Measurements from ENCODE around the gene IQCB1. TPM values are rescaled to one million over a fixed set of nuclear protein-coding genes. Genes with fewer than 3 reads are reported as not detected.

IQCB1 gene
- total and polyA plus RNA-seq, 7 experiments from 2014 or later: 20.3 to 45.6 (median 35.6) TPM

DNA sequence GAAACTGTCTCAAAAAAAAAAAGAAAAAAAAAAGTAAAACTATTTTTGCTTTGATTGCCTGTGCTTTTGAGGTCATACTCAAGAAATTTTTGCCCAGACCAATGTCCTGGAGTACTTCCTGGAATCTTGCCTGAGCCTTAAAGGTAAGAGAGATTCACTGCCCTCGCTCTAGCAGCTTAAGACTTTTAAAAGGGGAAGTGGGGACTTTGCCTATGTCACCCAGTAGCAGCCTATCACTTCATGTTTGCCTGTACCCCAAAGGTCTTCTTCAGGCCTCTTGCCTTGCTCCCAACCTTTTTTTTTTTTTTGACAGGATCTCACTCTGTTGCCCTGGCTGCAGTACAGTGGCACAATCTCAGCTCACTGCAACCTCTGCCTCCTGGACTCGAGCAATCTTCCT lies 66.4 kb downstream of the IQCB1 start:
- peaks cover 0 to 3% (median 0%) of the 10 kb centered on the region in 5 donors for H3K27me3 Mint-ChIP-seq
- Histone ChIP-seq H3K4me3 (ENCODE audit: low read length) (no peak overlapping the region), H3K27ac (ENCODE audit: low read depth, low read length) (no peak overlapping the region), H3K9me3 (ENCODE audit: control insufficient read depth in 2 of 3, low read length in 3 of 3) (no peaks in the 10 kb centered on the region), H3K36me3 (ENCODE audit: control insufficient read depth in 2 of 3, insufficient read depth in 3 of 3, low read length in 3 of 3) (peaks cover 0 to 27% (median 0%) of the 10 kb centered on the region in 3 experiments), H3K4me1 (ENCODE audit: control insufficient read depth in 2 of 2, insufficient read depth in 2 of 2, low read length in 2 of 2) (no peaks in the 10 kb centered on the region), H3K27me3 (ENCODE audit: control insufficient read depth in 2 of 2, insufficient read depth in 2 of 2, low read length in 2 of 2) (no peaks in the 10 kb centered on the region)
- POLR2A ChIA-PET: interaction anchor here (0.7 kb wide), 1 partner anchor 1433 kb away, joined by 3 read pairs; the partner anchor contains the start of gene SEC22A
- peaks cover 0 to under 1% (median 0%) of the 10 kb centered on the region in 7 donors for H3K4me1 Mint-ChIP-seq
- CTCF ChIA-PET: interaction anchor here (0.8 kb wide), 1 partner anchor 1075 kb away, joined by 6 read pairs; no protein-coding TSS in a partner anchor
- H3K9me3 Mint-ChIP-seq: no peaks in the 10 kb centered on the region
- ATAC-seq (no peak), DNase-seq (no peak)
- H3K4me3 Mint-ChIP-seq: no peak overlapping the region
- intact Hi-C loops (cut with micrococcal nuclease): no loop called here
- peaks cover 5 to 39% (median 28%) of the 10 kb centered on the region in 5 donors for H3K36me3 Mint-ChIP-seq
- peak overlapping the region in 1 of 9 donors; percentile 48 for H3K27ac Mint-ChIP-seq

DNA sequence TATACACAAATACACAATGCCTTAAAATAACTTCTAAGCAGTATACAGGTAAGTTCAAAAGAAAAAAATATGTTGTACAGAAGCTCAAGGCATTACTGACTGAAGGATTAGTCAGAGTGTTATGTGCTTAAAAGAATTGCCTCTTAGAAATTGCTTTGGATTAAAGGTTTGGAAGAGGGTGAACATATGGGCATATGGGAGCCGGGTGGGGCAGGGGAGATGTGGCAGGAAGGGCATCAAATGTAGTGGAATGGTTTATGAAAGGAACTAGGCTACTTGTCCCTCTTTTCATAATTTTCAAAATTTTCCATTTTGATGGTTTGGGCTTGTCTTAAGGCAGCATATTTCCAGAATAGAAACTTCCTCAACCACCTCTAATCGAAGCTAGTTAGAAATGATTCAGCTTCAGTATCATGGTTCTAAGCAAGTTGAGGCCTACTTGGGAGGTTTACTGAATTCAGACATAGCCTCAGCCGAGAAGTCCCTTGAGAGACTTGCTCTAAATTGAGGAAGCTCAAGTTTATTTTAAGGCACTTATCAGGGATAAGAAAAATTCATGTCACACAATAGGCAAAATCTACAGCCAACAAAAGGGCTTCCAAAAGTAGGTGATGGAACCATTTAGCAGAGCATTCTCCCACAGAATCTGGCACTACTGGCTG lies 75.2 kb downstream of the IQCB1 start:
- no peak overlapping the region for H3K27ac ChIP-seq (ENCODE audit: low read depth, low read length)
- ChIA-PET POLR2A (no interaction called here), CTCF (no interaction called here)
- no peak overlapping the region for H3K4me3 ChIP-seq (ENCODE audit: low read length)
- H3K9me3 ChIP-seq (ENCODE audit: control insufficient read depth in 2 of 3, low read length in 3 of 3): no peaks in the 10 kb centered on the region
- intact Hi-C loops (cut with micrococcal nuclease): no loop called here
- no peaks in the 10 kb centered on the region for H3K36me3 ChIP-seq (ENCODE audit: control insufficient read depth in 2 of 3, insufficient read depth in 3 of 3, low read length in 3 of 3)
- H3K36me3 Mint-ChIP-seq: no peaks in the 10 kb centered on the region
- H3K27ac Mint-ChIP-seq: no peak overlapping the region
- H3K4me1 Mint-ChIP-seq: peaks cover 0 to 1% (median 0%) of the 10 kb centered on the region in 7 donors
- ATAC-seq (no peak), DNase-seq (no peak)
- no peaks in the 10 kb centered on the region for H3K9me3 Mint-ChIP-seq
- no peaks in the 10 kb centered on the region for H3K27me3 ChIP-seq (ENCODE audit: control insufficient read depth in 2 of 2, insufficient read depth in 2 of 2, low read length in 2 of 2)
- no peaks in the 10 kb centered on the region for H3K4me1 ChIP-seq (ENCODE audit: control insufficient read depth in 2 of 2, insufficient read depth in 2 of 2, low read length in 2 of 2)
- no peak overlapping the region for H3K4me3 Mint-ChIP-seq
- H3K27me3 Mint-ChIP-seq: peaks cover 0 to 24% (median 7%) of the 10 kb centered on the region in 5 donors

DNA sequence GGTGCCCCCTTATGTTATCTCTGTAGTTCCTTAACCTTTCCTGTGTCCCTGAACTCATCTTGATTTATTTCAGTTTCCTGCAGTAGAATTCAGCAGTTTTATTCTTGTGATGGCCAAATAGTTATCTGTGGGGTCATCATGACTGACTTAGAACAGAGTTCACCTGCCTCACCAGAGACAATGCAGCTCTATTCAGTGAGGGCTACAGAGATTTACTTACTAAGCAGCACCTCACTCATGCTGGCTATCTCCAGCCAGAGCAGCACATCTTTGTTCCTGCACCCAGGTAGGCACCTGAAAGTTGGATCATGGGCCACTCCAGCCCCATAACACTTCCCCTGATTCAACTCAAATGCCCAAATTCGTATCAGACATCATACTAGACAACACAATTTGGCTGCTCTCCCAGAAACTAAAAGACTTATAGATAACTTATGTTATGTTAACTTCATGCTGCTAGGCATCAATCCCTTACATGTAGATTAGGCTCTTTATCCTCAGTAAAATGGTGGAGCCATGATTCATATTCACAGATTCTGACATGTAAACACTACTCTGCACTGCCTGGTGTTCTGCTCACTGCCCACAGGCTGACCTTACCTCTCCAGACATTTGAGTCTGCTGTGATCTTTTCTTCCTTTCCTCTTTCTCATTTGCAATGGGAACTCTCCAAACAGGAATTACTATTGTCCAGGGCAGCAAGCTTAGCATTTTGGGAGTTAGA lies 76.0 kb downstream of the IQCB1 start:
- intact Hi-C loops (cut with micrococcal nuclease): no loop called here
- Histone ChIP-seq H3K4me3 (ENCODE audit: low read length) (no peak overlapping the region), H3K4me1 (ENCODE audit: control insufficient read depth in 2 of 2, insufficient read depth in 2 of 2, low read length in 2 of 2) (no peaks in the 10 kb centered on the region), H3K27ac (ENCODE audit: low read depth, low read length) (no peak overlapping the region), H3K36me3 (ENCODE audit: control insufficient read depth in 2 of 3, insufficient read depth in 3 of 3, low read length in 3 of 3) (no peaks in the 10 kb centered on the region), H3K9me3 (ENCODE audit: control insufficient read depth in 2 of 3, low read length in 3 of 3) (no peaks in the 10 kb centered on the region), H3K27me3 (ENCODE audit: control insufficient read depth in 2 of 2, insufficient read depth in 2 of 2, low read length in 2 of 2) (no peaks in the 10 kb centered on the region)
- no peaks in the 10 kb centered on the region for H3K9me3 Mint-ChIP-seq
- no peak for ATAC-seq
- no peaks in the 10 kb centered on the region for H3K36me3 Mint-ChIP-seq
- POLR2A ChIA-PET: no interaction called here
- no peak overlapping the region for H3K4me3 Mint-ChIP-seq
- CTCF ChIA-PET: no interaction called here
- H3K27ac Mint-ChIP-seq: no peak overlapping the region
- H3K4me1 Mint-ChIP-seq: peaks cover 0 to 1% (median 0%) of the 10 kb centered on the region in 7 donors
- H3K27me3 Mint-ChIP-seq: peaks cover 0 to 27% (median 7%) of the 10 kb centered on the region in 5 donors
- no peak for DNase-seq

DNA sequence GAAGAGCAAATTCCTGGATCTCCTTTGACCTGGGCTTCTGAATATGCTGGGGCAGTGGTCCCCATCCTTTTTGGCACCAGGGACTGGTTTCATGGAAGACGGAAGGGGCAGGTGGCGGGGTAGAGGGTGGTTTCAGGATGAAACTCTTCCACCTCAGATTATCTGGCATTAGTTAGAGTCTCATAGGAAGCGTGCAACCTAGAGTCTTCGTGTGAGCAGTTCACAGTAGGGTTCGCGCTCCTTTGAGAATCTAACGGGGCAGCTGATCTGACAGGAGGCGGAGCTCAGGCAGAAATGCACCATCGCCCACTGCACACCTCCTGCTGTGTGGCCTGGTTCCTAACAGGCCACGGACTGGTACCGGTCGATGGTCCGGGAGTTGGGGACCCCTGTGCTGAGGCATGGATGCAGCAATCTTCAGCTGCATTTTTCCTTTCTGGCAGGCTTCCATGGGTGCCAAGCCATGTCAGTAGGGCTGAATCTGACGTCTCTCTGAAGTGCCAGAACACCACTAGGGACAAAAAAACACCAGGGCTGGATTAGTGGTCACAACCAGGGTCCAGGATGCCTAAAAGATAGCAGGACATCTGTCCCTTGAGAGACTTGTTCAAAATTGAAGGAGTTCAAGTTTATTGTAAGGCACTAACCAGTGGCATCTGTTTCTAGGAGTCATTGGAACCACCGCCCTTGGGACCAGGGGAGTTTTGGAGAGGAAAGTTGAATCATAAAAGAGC lies 76.9 kb downstream of the IQCB1 start:
- intact Hi-C loops (cut with micrococcal nuclease): no loop called here
- no peak overlapping the region for H3K27ac Mint-ChIP-seq
- ATAC-seq: no peak

DNA sequence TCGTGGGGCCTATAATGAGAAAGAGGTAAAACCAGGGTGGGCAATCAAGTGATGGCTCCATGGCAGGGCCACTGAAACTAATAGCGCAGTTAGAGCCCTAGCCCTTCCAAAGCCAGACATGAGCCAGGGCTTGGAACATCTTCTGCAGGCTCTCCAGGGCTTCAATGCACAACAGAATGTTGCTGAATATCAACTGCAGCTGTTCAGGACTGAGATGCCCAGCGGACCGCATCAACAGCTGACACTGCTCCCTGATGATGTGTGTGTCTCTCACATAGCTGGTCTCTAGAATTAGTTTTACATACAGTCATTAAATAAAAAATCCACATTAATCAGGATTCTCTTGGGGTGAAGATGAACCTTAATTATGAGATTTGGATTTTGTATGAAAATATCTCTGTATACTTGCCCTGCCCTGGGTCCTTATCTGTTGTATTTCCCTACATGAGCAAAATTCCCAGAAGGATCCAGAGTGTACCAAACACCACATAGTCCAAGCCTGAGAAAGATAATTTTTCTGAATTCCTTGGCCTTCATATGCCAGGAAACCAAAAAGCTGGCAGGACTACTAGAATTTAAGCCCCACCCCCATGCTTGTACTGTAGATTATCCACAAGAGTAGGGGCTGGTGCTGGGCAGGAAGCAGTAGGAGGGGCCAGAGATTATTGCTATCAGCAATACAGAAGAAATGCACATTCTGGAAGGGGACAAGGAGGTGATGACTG lies 77.6 kb downstream of the IQCB1 start:
- no peaks in the 10 kb centered on the region for H3K27me3 ChIP-seq (ENCODE audit: control insufficient read depth in 2 of 2, insufficient read depth in 2 of 2, low read length in 2 of 2)
- H3K9me3 Mint-ChIP-seq: no peaks in the 10 kb centered on the region
- DNase-seq (no peak), ATAC-seq (no peak)
- peaks cover 0 to 37% (median 11%) of the 10 kb centered on the region in 5 donors for H3K27me3 Mint-ChIP-seq
- H3K36me3 Mint-ChIP-seq: no peaks in the 10 kb centered on the region
- no peak overlapping the region for H3K4me3 ChIP-seq (ENCODE audit: low read length)
- H3K4me1 Mint-ChIP-seq: peaks cover 0 to 1% (median 0%) of the 10 kb centered on the region in 7 donors
- H3K9me3 ChIP-seq (ENCODE audit: control insufficient read depth in 2 of 3, low read length in 3 of 3): no peaks in the 10 kb centered on the region
- H3K36me3 ChIP-seq (ENCODE audit: control insufficient read depth in 2 of 3, insufficient read depth in 3 of 3, low read length in 3 of 3): no peaks in the 10 kb centered on the region
- no peaks in the 10 kb centered on the region for H3K4me1 ChIP-seq (ENCODE audit: control insufficient read depth in 2 of 2, insufficient read depth in 2 of 2, low read length in 2 of 2)
- ChIA-PET POLR2A (no interaction called here), CTCF (interaction anchor here (0.8 kb wide), 1 partner anchor 10 kb away, joined by 3 read pairs; no protein-coding TSS in a partner anchor)
- no peak overlapping the region for H3K27ac ChIP-seq (ENCODE audit: low read depth, low read length)
- intact Hi-C loops (cut with micrococcal nuclease): no loop called here
- H3K27ac Mint-ChIP-seq: no peak overlapping the region
- no peak overlapping the region for H3K4me3 Mint-ChIP-seq

More for the DNA sequence above, 76.9 kb downstream of the IQCB1 start:
- DNase-seq: no peak
- no peaks in the 10 kb centered on the region for H3K27me3 ChIP-seq (ENCODE audit: control insufficient read depth in 2 of 2, insufficient read depth in 2 of 2, low read length in 2 of 2)
- H3K9me3 ChIP-seq (ENCODE audit: control insufficient read depth in 2 of 3, low read length in 3 of 3): no peaks in the 10 kb centered on the region
- H3K9me3 Mint-ChIP-seq: no peaks in the 10 kb centered on the region
- no peak overlapping the region for H3K4me3 ChIP-seq (ENCODE audit: low read length)
- ChIA-PET CTCF (no interaction called here), POLR2A (no interaction called here)
- H3K4me1 Mint-ChIP-seq: peaks cover 0 to 1% (median 0%) of the 10 kb centered on the region in 7 donors
- H3K27ac ChIP-seq (ENCODE audit: low read depth, low read length): no peak overlapping the region
- no peak overlapping the region for H3K4me3 Mint-ChIP-seq
- peaks cover 0 to 33% (median 8%) of the 10 kb centered on the region in 5 donors for H3K27me3 Mint-ChIP-seq
- no peaks in the 10 kb centered on the region for H3K4me1 ChIP-seq (ENCODE audit: control insufficient read depth in 2 of 2, insufficient read depth in 2 of 2, low read length in 2 of 2)
- no peaks in the 10 kb centered on the region for H3K36me3 ChIP-seq (ENCODE audit: control insufficient read depth in 2 of 3, insufficient read depth in 3 of 3, low read length in 3 of 3)
- no peaks in the 10 kb centered on the region for H3K36me3 Mint-ChIP-seq

DNA sequence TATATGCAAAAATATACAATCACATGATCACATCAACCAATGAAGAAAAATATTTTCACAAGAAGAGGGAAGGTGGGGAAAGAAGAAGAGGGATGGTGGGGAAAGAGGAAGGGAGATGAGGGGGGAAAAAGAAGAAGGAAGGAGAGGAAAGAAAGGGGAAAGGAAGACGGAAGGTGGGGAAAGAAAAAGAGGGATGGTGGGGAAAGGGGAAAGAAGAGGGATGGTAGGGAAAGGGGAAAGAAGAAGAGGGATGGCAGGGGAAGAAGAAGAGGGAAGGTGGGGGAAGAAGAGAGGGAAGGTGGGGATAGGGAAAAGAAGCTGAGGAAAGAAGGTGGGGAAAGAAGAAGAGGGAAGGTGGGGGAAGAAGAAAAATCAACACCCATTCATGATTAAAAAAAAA lies 82.1 kb downstream of the IQCB1 start:
- Histone ChIP-seq H3K9me3 (ENCODE audit: control insufficient read depth in 2 of 3, low read length in 3 of 3) (no peaks in the 10 kb centered on the region), H3K4me1 (ENCODE audit: control insufficient read depth in 2 of 2, insufficient read depth in 2 of 2, low read length in 2 of 2) (peaks cover 4 to 11% of the 10 kb centered on the region in 2 donors), H3K36me3 (ENCODE audit: control insufficient read depth in 2 of 3, insufficient read depth in 3 of 3, low read length in 3 of 3) (peaks cover 0 to 5% (median 0%) of the 10 kb centered on the region in 3 experiments), H3K4me3 (ENCODE audit: low read length) (no peak overlapping the region), H3K27me3 (ENCODE audit: control insufficient read depth in 2 of 2, insufficient read depth in 2 of 2, low read length in 2 of 2) (no peaks in the 10 kb centered on the region), H3K27ac (ENCODE audit: low read depth, low read length) (no peak overlapping the region)
- H3K36me3 Mint-ChIP-seq: peaks cover 0 to 4% (median 0%) of the 10 kb centered on the region in 5 donors
- ChIA-PET CTCF (no interaction called here), POLR2A (no interaction called here)
- H3K27me3 Mint-ChIP-seq: peaks cover 0 to 37% (median 18%) of the 10 kb centered on the region in 5 donors
- H3K4me3 Mint-ChIP-seq: no peak overlapping the region
- H3K9me3 Mint-ChIP-seq: no peaks in the 10 kb centered on the region
- H3K4me1 Mint-ChIP-seq: peaks cover 0 to 8% (median 0%) of the 10 kb centered on the region in 7 donors
- no peak for ATAC-seq
- no peak for DNase-seq
- H3K27ac Mint-ChIP-seq: no peak overlapping the region
- intact Hi-C loops (cut with micrococcal nuclease): no loop called here

Data from naive thymus-derived CD4-positive, alpha-beta T cell (primary cell).